HepG2 (cell line): Measurements from ENCODE around the gene CNBD2. TPM values are rescaled to one million over a fixed set of nuclear protein-coding genes. Genes with fewer than 3 reads are reported as not detected.
"Not testable (repeated sequence)": the region's sequence is repeated elsewhere in the genome, so short reads cannot be mapped to it uniquely, and the experiment has no call there.

Source experiments
- ATAC-seq: fragments of 200-7000 bp; cut with Tn5 transposase; 3 replicates; pipeline ENCODE4 v1.9.1; 2020; ENCODE audit warnings: mild to moderate bottlenecking, moderate library complexity
- BruUV-seq: library from RNA; stranded (reverse); fragments of 400-500 nt; replicated peaks from 2 replicates; lab custom pipeline; 2021; lab: Mats Ljungman, UMichigan
- CTCF ChIA-PET: fragments of 300-600 bp; formaldehyde crosslinking; extraction: SDS; loops from one replicate; lab custom pipeline; 2021; ENCODE audit warnings: low total read pairs, inconsistent platforms, low intra/inter-chr PET ratio; lab: Yijun Ruan, JAX
- POLR2A ChIA-PET: fragments of 350-600 bp; sonication (Branson Sonifier 250); formaldehyde crosslinking; loops from one replicate; lab custom pipeline; 2020; ENCODE audit warnings: antibody characterized with exemption, inconsistent platforms; lab: Yijun Ruan, JAX
- DNase-seq: peaks from one replicate; pipeline ENCODE4 v3.0.0-alpha.2; 2015; ENCODE audit warnings: low spot score
- FAIRE-seq: peaks from 3 replicates; lab custom pipeline; 2011; peaks lifted over from hg19 to GRCh38; lab: Jason Lieb, UNC
- H2AFZ ChIP-seq: one replicate; pipeline ENCODE4 v1.6.1; 2011; ENCODE audit warnings: low read length, inconsistent platforms
- H3K27ac ChIP-seq: fragments of 300-600 bp; 3 replicates; pipeline ENCODE4 v1.8.0; 2011; ENCODE audit warnings: mixed run types, mild to moderate bottlenecking, mixed read lengths, low read length, inconsistent platforms; ENCODE audit not compliant: insufficient read depth; ENCODE audit errors: extremely low read length
- H3K27me3 ChIP-seq, 2 experiments: fragments of 200-600 bp in 1 of 2; 2 replicates in 1 of 2; 3 replicates in 1 of 2; pipeline versions ENCODE4 v1.6.0 to v1.8.0; 2011; ENCODE audit warnings: low read length in 2 of 2, mild to moderate bottlenecking in 2 of 2, moderate library complexity in 2 of 2, inconsistent platforms in 1 of 2; ENCODE audit not compliant: insufficient read depth in 2 of 2, control insufficient read depth in 1 of 2
- H3K36me3 ChIP-seq, 2 experiments: fragments of 200-600 bp in 1 of 2; replicated peaks in 1 of 2; 2 replicates in 1 of 2; 3 replicates in 1 of 2; pipeline versions ENCODE4 v1.5.1 to v1.8.0; 2011; ENCODE audit warnings: low read length in 2 of 2, inconsistent platforms in 1 of 2; ENCODE audit not compliant: insufficient read depth in 2 of 2, control insufficient read depth in 1 of 2
- H3K4me1 ChIP-seq: 2 replicates; pipeline ENCODE4 v1.5.1; 2012; ENCODE audit warnings: low read length, inconsistent platforms; ENCODE audit not compliant: insufficient read depth
- H3K4me2 ChIP-seq: 2 replicates; pipeline ENCODE4 v1.6.0; 2011; ENCODE audit warnings: low read depth, low read length, inconsistent platforms
- H3K4me3 ChIP-seq, 3 experiments: fragments of 200-600 bp in 1 of 3; sonication (generic), shearing (Covaris generic) in 1 of 3; replicated peaks in 1 of 3; 2 replicates each; pipeline ENCODE4 v1.5.1; 2011 to 2016; ENCODE audit warnings: low read length in 3 of 3, inconsistent platforms in 2 of 3, low read depth in 2 of 3, mild to moderate bottlenecking in 2 of 3, control low read depth in 1 of 3, mixed read lengths in 1 of 3; ENCODE audit not compliant: insufficient read depth in 1 of 3
- H3K79me2 ChIP-seq: one replicate; pipeline ENCODE4 v1.6.1; 2011; ENCODE audit warnings: low read length, inconsistent platforms; ENCODE audit not compliant: insufficient read depth
- H3K9ac ChIP-seq: 2 replicates; pipeline ENCODE4 v1.6.0; 2011; ENCODE audit warnings: mild to moderate bottlenecking, low read depth, low read length, inconsistent platforms; ENCODE audit not compliant: insufficient read depth
- H3K9me3 ChIP-seq: 2 replicates; pipeline ENCODE4 v1.5.1; 2012; ENCODE audit warnings: mild to moderate bottlenecking, low read length
- H4K20me1 ChIP-seq: 2 replicates; pipeline ENCODE4 v1.6.0; 2011; ENCODE audit warnings: inconsistent platforms, mild to moderate bottlenecking, low read length, moderate library complexity; ENCODE audit not compliant: insufficient read depth
- PRMT3 ChIP-seq: sonication (generic); formaldehyde crosslinking; IDR thresholded peaks from 2 replicates; pipeline ENCODE4 v1.8.1; 2022; ENCODE audit warnings: low read depth, mild to moderate bottlenecking, moderate library complexity, missing genetic modification reagents, borderline replicate concordance
- ZBTB7B ChIP-seq: sonication (generic); formaldehyde crosslinking; IDR thresholded peaks from 2 replicates; pipeline ENCODE4 v1.4.0; 2020; ENCODE audit warnings: missing genetic modification reagents
- ZNF460 ChIP-seq: sonication (generic); formaldehyde crosslinking; IDR thresholded peaks from 2 replicates; pipeline ENCODE4 v1.5.1; 2020; ENCODE audit warnings: missing genetic modification reagents, mild to moderate bottlenecking, borderline replicate concordance
- WGBS: methylation state at CpG from one replicate; pipeline ENCODE4 v1.1.6; 2017; ENCODE audit warnings: low lambda C conversion rate; 5-methylcytosine and 5-hydroxymethylcytosine counted together
- in situ Hi-C: cut with HindIII; loops from 2 replicates; pipeline ENCODE4 v1.10.0; 2017; ENCODE audit warnings: low pct_unique_long_range_greater_than_20kb; ENCODE audit not compliant: extremely low pct_ligation_motif_present
- intact Hi-C: fragments of 100-400 bp; cut with micrococcal nuclease; formaldehyde crosslinking; loops from one replicate; pipeline ENCODE4 v1.10.0; 2022; ENCODE audit not compliant: unreplicated experiment
- polyA plus RNA-seq, 8 experiments: library from polyadenylated mRNA; depleted of rRNA in 3 of 8; stranded (reverse) in 7 of 8; unstranded in 1 of 8; fragments of >200 nt; fragmentation: Illumina TruSeq in 4 of 8; extraction: Trizol in 4 of 8; gene quantifications; 2 replicates each; pipeline versions ENCODE4 v1.2.1 to v1.2.3, GENCODE V29; 2011 to 2016; ENCODE audit warnings: low read depth in 4 of 8, missing spikeins in 1 of 8, mixed read lengths in 1 of 8; ENCODE audit not compliant: insufficient read depth in 1 of 8
- total RNA-seq, 5 experiments: library from RNA; depleted of rRNA; stranded (reverse); fragments of >200 nt; fragmentation: Illumina TruSeq; extraction: Trizol; gene quantifications; 2 replicates each; pipeline ENCODE4 v1.2.3, GENCODE V29; 2016; ENCODE audit warnings: low read depth in 1 of 5
- TF ChIP-seq, protein P1 (sequence below): sonication (generic); formaldehyde crosslinking; IDR thresholded peaks from 2 replicates; pipeline ENCODE4 v1.8.1; 2022; ENCODE audit warnings: low read depth, mild to moderate bottlenecking, missing genetic modification reagents
- TF ChIP-seq, protein P2 (sequence below): sonication (generic); formaldehyde crosslinking; IDR thresholded peaks from 2 replicates; pipeline ENCODE4 v1.4.0; 2020; ENCODE audit warnings: low read depth, missing genetic modification reagents

The CNBD2 gene
- total and polyA plus RNA-seq, 2 of the 13 experiments (the other 11 are each of a cell fraction or from before 2014, with no cell fraction given), result 12.4 to 22.8 TPM

DNA sequence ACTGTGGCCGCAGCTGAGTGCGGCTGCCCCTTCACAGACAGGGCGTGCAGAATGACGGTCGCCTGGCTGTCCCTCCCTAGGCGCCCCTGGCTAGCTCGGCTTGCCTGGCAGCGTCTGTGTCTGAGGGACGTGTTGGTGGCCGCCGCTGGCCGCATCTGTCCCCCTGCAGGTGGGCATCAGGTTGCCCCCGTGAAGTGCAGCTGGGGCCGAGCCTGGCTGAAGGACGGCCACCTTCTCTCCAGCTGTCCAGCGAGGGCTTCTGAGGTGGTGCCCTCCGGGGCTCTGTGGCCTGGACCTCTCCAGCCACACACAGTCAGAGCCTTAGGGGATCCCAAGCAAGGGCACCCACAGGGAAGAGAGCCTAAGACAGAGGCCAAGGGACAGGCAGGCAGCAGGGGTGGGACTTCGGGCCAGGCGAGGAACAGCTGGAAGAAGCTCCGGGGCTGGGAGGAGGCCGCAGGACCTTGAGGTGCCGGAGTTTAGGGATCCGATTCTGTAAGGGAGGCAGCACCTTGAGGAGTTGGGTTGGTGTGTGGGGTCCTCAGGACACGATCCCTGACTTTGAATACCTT, 97.1 kb downstream of the CNBD2 start (continued):
- TF ChIP-seq, protein P1, sequence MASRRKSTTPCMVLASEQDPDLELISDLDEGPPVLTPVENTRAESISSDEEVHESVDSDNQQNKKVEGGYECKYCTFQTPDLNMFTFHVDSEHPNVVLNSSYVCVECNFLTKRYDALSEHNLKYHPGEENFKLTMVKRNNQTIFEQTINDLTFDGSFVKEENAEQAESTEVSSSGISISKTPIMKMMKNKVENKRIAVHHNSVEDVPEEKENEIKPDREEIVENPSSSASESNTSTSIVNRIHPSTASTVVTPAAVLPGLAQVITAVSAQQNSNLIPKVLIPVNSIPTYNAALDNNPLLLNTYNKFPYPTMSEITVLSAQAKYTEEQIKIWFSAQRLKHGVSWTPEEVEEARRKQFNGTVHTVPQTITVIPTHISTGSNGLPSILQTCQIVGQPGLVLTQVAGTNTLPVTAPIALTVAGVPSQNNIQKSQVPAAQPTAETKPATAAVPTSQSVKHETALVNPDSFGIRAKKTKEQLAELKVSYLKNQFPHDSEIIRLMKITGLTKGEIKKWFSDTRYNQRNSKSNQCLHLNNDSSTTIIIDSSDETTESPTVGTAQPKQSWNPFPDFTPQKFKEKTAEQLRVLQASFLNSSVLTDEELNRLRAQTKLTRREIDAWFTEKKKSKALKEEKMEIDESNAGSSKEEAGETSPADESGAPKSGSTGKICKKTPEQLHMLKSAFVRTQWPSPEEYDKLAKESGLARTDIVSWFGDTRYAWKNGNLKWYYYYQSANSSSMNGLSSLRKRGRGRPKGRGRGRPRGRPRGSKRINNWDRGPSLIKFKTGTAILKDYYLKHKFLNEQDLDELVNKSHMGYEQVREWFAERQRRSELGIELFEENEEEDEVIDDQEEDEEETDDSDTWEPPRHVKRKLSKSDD (CRISPR knock-in tag), result 0 out of 2 replicates have a peak, but pooled peaks have one; percentile 33
- TF ChIP-seq ZNF460 (CRISPR knock-in tag), result no peak

GRCh38 chr20:36066777-36067176, 98.4 kb downstream of the CNBD2 start:
- no TSS peak for BruUV-seq
- no peak for DNase-seq
- peaks cover 0 to 4% of the 10 kb centered on the region in 2 experiments; a peak in 2 of 5 replicates for H3K27me3 ChIP-seq
- no peak overlapping the region for H2AFZ ChIP-seq
- no peaks in the 10 kb centered on the region for H3K36me3 ChIP-seq
- FAIRE-seq, result no peak
- intact Hi-C loops, result no loop called here
- ATAC-seq, result no peak
- no peaks in the 10 kb centered on the region for H4K20me1 ChIP-seq
- no peak overlapping the region for H3K4me2 ChIP-seq
- no peak overlapping the region for H3K27ac ChIP-seq
- H3K4me3 ChIP-seq, result no peak overlapping the region
- H3K9me3 ChIP-seq, result no peaks in the 10 kb centered on the region
- no peak overlapping the region for H3K9ac ChIP-seq
- H3K79me2 ChIP-seq, result no peaks in the 10 kb centered on the region
- CTCF ChIA-PET, result no interaction called here
- 7% methylated on average over 2 of the region's 2 CpGs for WGBS
- peaks cover 61% of the 10 kb centered on the region for H3K4me1 ChIP-seq
- POLR2A ChIA-PET, result interaction anchor here (1.4 kb wide), 1 partner anchor 72 kb away, joined by 3 read pairs; no protein-coding TSS in a partner anchor
- TF ChIP-seq ZBTB7B (CRISPR knock-in tag), result no peak
- TF ChIP-seq, protein P2, sequence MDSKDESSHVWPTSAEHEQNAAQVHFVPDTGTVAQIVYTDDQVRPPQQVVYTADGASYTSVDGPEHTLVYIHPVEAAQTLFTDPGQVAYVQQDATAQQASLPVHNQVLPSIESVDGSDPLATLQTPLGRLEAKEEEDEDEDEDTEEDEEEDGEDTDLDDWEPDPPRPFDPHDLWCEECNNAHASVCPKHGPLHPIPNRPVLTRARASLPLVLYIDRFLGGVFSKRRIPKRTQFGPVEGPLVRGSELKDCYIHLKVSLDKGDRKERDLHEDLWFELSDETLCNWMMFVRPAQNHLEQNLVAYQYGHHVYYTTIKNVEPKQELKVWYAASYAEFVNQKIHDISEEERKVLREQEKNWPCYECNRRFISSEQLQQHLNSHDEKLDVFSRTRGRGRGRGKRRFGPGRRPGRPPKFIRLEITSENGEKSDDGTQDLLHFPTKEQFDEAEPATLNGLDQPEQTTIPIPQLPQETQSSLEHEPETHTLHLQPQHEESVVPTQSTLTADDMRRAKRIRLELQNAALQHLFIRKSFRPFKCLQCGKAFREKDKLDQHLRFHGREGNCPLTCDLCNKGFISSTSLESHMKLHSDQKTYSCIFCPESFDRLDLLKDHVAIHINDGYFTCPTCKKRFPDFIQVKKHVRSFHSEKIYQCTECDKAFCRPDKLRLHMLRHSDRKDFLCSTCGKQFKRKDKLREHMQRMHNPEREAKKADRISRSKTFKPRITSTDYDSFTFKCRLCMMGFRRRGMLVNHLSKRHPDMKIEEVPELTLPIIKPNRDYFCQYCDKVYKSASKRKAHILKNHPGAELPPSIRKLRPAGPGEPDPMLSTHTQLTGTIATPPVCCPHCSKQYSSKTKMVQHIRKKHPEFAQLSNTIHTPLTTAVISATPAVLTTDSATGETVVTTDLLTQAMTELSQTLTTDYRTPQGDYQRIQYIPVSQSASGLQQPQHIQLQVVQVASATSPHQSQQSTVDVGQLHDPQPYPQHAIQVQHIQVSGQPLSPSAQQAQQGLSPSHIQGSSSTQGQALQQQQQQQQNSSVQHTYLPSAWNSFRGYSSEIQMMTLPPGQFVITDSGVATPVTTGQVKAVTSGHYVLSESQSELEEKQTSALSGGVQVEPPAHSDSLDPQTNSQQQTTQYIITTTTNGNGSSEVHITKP (CRISPR knock-in tag), result 0 out of 2 replicates have a peak, but pooled peaks have one; percentile 20
- TF ChIP-seq PRMT3 (CRISPR knock-in tag), result no peak
- in situ Hi-C loops, result no loop called here

- H4K20me1 ChIP-seq, POLR2A ChIA-PET, H3K9me3 ChIP-seq, H3K27me3 ChIP-seq, FAIRE-seq, H2AFZ ChIP-seq, intact Hi-C loops, H3K4me3 ChIP-seq, BruUV-seq, H3K27ac ChIP-seq, CTCF ChIA-PET, DNase-seq, H3K4me2 ChIP-seq, H3K79me2 ChIP-seq, H3K36me3 ChIP-seq, H3K9ac ChIP-seq, in situ Hi-C loops, ATAC-seq: not testable (repeated sequence)
- peaks cover 48% of the 10 kb centered on the region for H3K4me1 ChIP-seq
- WGBS, result 78% methylated on average over 11 of the region's 11 CpGs
Measured at GRCh38 chr20:36068526-36068925, 100.1 kb downstream of the CNBD2 start.
